ENCODE measurements around the gene UHRF1.

Gene UHRF1

GRCh38 chr19:4986056-4986455 lies 76.8 kb downstream of the UHRF1 start:
- Histone ChIP-seq H3K4me3 (ENCODE audit: low read depth in 1 of 2, low read length in 2 of 2) (no peak overlapping the region), H3K9me3 (ENCODE audit: low read length) (no peaks in the 10 kb centered on the region), H3K36me3 (ENCODE audit: insufficient read depth, low read length) (no peaks in the 10 kb centered on the region), H3K27me3 (ENCODE audit: control insufficient read depth in 1 of 2, insufficient read depth in 2 of 2, low read length in 2 of 2) (no peaks in the 10 kb centered on the region), H3K27ac (ENCODE audit: low read depth, low read length) (peak overlapping the region; percentile 16), H3K4me1 (ENCODE audit: insufficient read depth, low read length) (peaks cover 20% of the 10 kb centered on the region), H3K9ac (ENCODE audit: low read length) (no peak overlapping the region)

- Histone ChIP-seq H3K36me3 (ENCODE audit: insufficient read depth, low read length) (no peaks in the 10 kb centered on the region), H3K27me3 (ENCODE audit: control insufficient read depth in 1 of 2, insufficient read depth in 2 of 2, low read length in 2 of 2) (no peaks in the 10 kb centered on the region), H3K4me1 (ENCODE audit: insufficient read depth, low read length) (peaks cover 20% of the 10 kb centered on the region), H3K4me3 (ENCODE audit: low read depth in 1 of 2, low read length in 2 of 2) (no peak overlapping the region), H3K9me3 (ENCODE audit: low read length) (no peaks in the 10 kb centered on the region), H3K9ac (ENCODE audit: low read length) (no peak overlapping the region), H3K27ac (ENCODE audit: low read depth, low read length) (no peak overlapping the region)
Measured at GRCh38 chr19:4986471-4986891, 77.2 kb downstream of the UHRF1 start.

GRCh38 chr19:4987256-4987655 lies 78.0 kb downstream of the UHRF1 start:
- H3K4me3 ChIP-seq (ENCODE audit: low read depth in 1 of 2, low read length in 2 of 2), result no peak overlapping the region
- H3K9ac ChIP-seq (ENCODE audit: low read length), result no peak overlapping the region
- H3K9me3 ChIP-seq (ENCODE audit: low read length), result no peaks in the 10 kb centered on the region
- H3K4me1 ChIP-seq (ENCODE audit: insufficient read depth, low read length), result peaks cover 20% of the 10 kb centered on the region
- H3K27ac ChIP-seq (ENCODE audit: low read depth, low read length), result peak overlapping the region; percentile 24
- no peaks in the 10 kb centered on the region for H3K36me3 ChIP-seq (ENCODE audit: insufficient read depth, low read length)
- H3K27me3 ChIP-seq (ENCODE audit: control insufficient read depth in 1 of 2, insufficient read depth in 2 of 2, low read length in 2 of 2), result no peaks in the 10 kb centered on the region

GRCh38 chr19:4987692-4988370 lies 78.5 kb downstream of the UHRF1 start:
- Histone ChIP-seq H3K4me3 (ENCODE audit: low read depth in 1 of 2, low read length in 2 of 2) (no peak overlapping the region), H3K4me1 (ENCODE audit: insufficient read depth, low read length) (peaks cover 20% of the 10 kb centered on the region), H3K36me3 (ENCODE audit: insufficient read depth, low read length) (no peaks in the 10 kb centered on the region), H3K27me3 (ENCODE audit: control insufficient read depth in 1 of 2, insufficient read depth in 2 of 2, low read length in 2 of 2) (no peaks in the 10 kb centered on the region), H3K9ac (ENCODE audit: low read length) (no peak overlapping the region), H3K9me3 (ENCODE audit: low read length) (no peaks in the 10 kb centered on the region), H3K27ac (ENCODE audit: low read depth, low read length) (no peak overlapping the region)

GRCh38 chr19:4988770-4989251 lies 79.5 kb downstream of the UHRF1 start:
- Histone ChIP-seq H3K27ac (ENCODE audit: low read depth, low read length) (peak overlapping the region; percentile 27), H3K9ac (ENCODE audit: low read length) (no peak overlapping the region), H3K9me3 (ENCODE audit: low read length) (no peaks in the 10 kb centered on the region), H3K36me3 (ENCODE audit: insufficient read depth, low read length) (no peaks in the 10 kb centered on the region), H3K4me1 (ENCODE audit: insufficient read depth, low read length) (peaks cover 20% of the 10 kb centered on the region), H3K27me3 (ENCODE audit: control insufficient read depth in 1 of 2, insufficient read depth in 2 of 2, low read length in 2 of 2) (no peaks in the 10 kb centered on the region), H3K4me3 (ENCODE audit: low read depth in 1 of 2, low read length in 2 of 2) (no peak overlapping the region)

- Histone ChIP-seq H3K27me3 (ENCODE audit: control insufficient read depth in 1 of 2, insufficient read depth in 2 of 2, low read length in 2 of 2) (no peaks in the 10 kb centered on the region), H3K9me3 (ENCODE audit: low read length) (no peaks in the 10 kb centered on the region), H3K27ac (ENCODE audit: low read depth, low read length) (no peak overlapping the region), H3K9ac (ENCODE audit: low read length) (no peak overlapping the region), H3K4me3 (ENCODE audit: low read depth in 1 of 2, low read length in 2 of 2) (no peak overlapping the region), H3K4me1 (ENCODE audit: insufficient read depth, low read length) (peaks cover 20% of the 10 kb centered on the region), H3K36me3 (ENCODE audit: insufficient read depth, low read length) (no peaks in the 10 kb centered on the region)
Measured at GRCh38 chr19:4990306-4990705, 81.0 kb downstream of the UHRF1 start.

- no peak overlapping the region for H3K27ac ChIP-seq (ENCODE audit: low read depth, low read length)
- no peaks in the 10 kb centered on the region for H3K9me3 ChIP-seq (ENCODE audit: low read length)
- H3K4me3 ChIP-seq (ENCODE audit: low read depth in 1 of 2, low read length in 2 of 2), result no peak overlapping the region
- peaks cover 20% of the 10 kb centered on the region for H3K4me1 ChIP-seq (ENCODE audit: insufficient read depth, low read length)
- H3K9ac ChIP-seq (ENCODE audit: low read length), result no peak overlapping the region
- peaks cover 1% of the 10 kb centered on the region for H3K36me3 ChIP-seq (ENCODE audit: insufficient read depth, low read length)
- H3K27me3 ChIP-seq (ENCODE audit: control insufficient read depth in 1 of 2, insufficient read depth in 2 of 2, low read length in 2 of 2), result no peaks in the 10 kb centered on the region
Measured at GRCh38 chr19:4991538-4991937, 82.2 kb downstream of the UHRF1 start.

GRCh38 chr19:4991996-4992698 lies 82.8 kb downstream of the UHRF1 start:
- Histone ChIP-seq H3K4me1 (ENCODE audit: insufficient read depth, low read length) (peaks cover 17% of the 10 kb centered on the region), H3K27me3 (ENCODE audit: control insufficient read depth in 1 of 2, insufficient read depth in 2 of 2, low read length in 2 of 2) (no peaks in the 10 kb centered on the region), H3K9ac (ENCODE audit: low read length) (no peak overlapping the region), H3K4me3 (ENCODE audit: low read depth in 1 of 2, low read length in 2 of 2) (no peak overlapping the region), H3K9me3 (ENCODE audit: low read length) (no peaks in the 10 kb centered on the region), H3K27ac (ENCODE audit: low read depth, low read length) (no peak overlapping the region), H3K36me3 (ENCODE audit: insufficient read depth, low read length) (peaks cover 8% of the 10 kb centered on the region)

- peaks cover 5% of the 10 kb centered on the region for H3K4me1 ChIP-seq (ENCODE audit: insufficient read depth, low read length)
- H3K27me3 ChIP-seq (ENCODE audit: control insufficient read depth in 1 of 2, insufficient read depth in 2 of 2, low read length in 2 of 2), result no peaks in the 10 kb centered on the region
- no peak overlapping the region for H3K9ac ChIP-seq (ENCODE audit: low read length)
- H3K9me3 ChIP-seq (ENCODE audit: low read length), result no peaks in the 10 kb centered on the region
- H3K27ac ChIP-seq (ENCODE audit: low read depth, low read length), result no peak overlapping the region
- H3K4me3 ChIP-seq (ENCODE audit: low read depth in 1 of 2, low read length in 2 of 2), result no peak overlapping the region
- H3K36me3 ChIP-seq (ENCODE audit: insufficient read depth, low read length), result peaks cover 8% of the 10 kb centered on the region
Measured at GRCh38 chr19:4993683-4994082, 84.4 kb downstream of the UHRF1 start.

- Histone ChIP-seq H3K4me1 (ENCODE audit: insufficient read depth, low read length) (no peaks in the 10 kb centered on the region), H3K4me3 (ENCODE audit: low read depth in 1 of 2, low read length in 2 of 2) (no peak overlapping the region), H3K36me3 (ENCODE audit: insufficient read depth, low read length) (peaks cover 8% of the 10 kb centered on the region), H3K9me3 (ENCODE audit: low read length) (no peaks in the 10 kb centered on the region), H3K9ac (ENCODE audit: low read length) (no peak overlapping the region), H3K27me3 (ENCODE audit: control insufficient read depth in 1 of 2, insufficient read depth in 2 of 2, low read length in 2 of 2) (no peaks in the 10 kb centered on the region), H3K27ac (ENCODE audit: low read depth, low read length) (no peak overlapping the region)
Measured at GRCh38 chr19:4996701-4997100, 87.4 kb downstream of the UHRF1 start.

GRCh38 chr19:4997297-4997696 lies 88.0 kb downstream of the UHRF1 start:
- Histone ChIP-seq H3K4me3 (ENCODE audit: low read depth in 1 of 2, low read length in 2 of 2) (no peak overlapping the region), H3K9me3 (ENCODE audit: low read length) (no peaks in the 10 kb centered on the region), H3K36me3 (ENCODE audit: insufficient read depth, low read length) (peaks cover 8% of the 10 kb centered on the region), H3K27me3 (ENCODE audit: control insufficient read depth in 1 of 2, insufficient read depth in 2 of 2, low read length in 2 of 2) (no peaks in the 10 kb centered on the region), H3K4me1 (ENCODE audit: insufficient read depth, low read length) (no peaks in the 10 kb centered on the region), H3K27ac (ENCODE audit: low read depth, low read length) (no peak overlapping the region), H3K9ac (ENCODE audit: low read length) (no peak overlapping the region)

All from muscle layer of colon (tissue), 2 donors.